Hematopoietic multipotent progenitor cell treated with erythropoietin and hydrocortisone succinate and interleukin-3 and kit ligand, for 15 days (in vitro differentiated cells): ENCODE data around the gene PIAS1.
"Not testable (repeated sequence)": the region's sequence is repeated elsewhere in the genome, so short reads cannot be mapped to it uniquely, and the experiment has no call there.

Experiments used
- DNase-seq: peaks from one replicate; pipeline ENCODE4 v3.0.0-alpha.2; 2015; ENCODE audit warnings: low spot score

PIAS1 gene

DNA sequence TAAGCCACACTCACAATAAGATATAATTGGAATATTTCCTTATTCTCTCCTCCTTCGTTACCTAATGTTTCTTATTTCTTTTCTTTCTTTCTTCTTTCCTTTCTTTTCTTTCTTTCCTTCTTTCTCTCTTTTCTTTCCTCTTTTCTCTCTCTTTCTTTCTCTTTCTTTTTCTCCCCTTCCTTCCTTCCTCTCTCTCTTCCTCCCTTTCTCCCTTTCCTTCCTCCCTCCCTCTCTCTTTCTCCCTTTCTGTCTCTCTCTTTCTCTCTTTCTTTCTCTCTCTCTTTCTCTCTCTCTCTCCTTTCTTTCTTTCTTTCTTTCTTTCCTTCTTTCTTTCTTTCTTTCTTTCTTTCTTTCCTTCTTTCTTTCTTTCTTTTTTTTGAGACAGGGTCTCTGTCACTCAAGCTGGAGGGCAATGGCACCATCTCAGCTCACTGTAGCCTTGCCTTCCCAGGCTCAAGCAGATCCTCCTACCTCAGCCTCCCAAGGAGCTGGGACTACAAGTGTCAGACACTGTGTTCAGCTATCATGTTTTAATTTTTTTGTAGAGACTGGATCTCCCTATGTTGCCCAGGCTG is 19.3 kb upstream of the PIAS1 start:
- no peak for DNase-seq

DNA sequence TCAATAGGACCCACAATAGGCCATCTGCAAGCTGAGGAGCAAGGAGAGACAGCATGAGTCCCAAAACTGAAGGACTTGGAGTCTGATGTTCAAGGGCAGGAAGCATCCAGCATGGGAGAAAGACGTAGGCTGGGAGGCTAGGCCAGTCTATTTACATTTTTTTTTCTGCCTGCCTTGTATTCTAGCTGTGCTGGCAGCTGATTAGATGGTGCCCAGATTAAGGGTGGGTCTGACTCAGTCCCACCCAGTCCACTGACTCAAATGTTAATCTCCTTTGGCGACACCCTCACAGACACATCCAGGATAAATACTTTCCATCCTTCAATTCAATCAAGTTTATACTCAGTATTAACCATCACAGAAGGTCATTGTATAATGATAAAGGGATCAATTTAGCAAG is 15.9 kb upstream of the PIAS1 start:
- DNase-seq: no peak

DNA sequence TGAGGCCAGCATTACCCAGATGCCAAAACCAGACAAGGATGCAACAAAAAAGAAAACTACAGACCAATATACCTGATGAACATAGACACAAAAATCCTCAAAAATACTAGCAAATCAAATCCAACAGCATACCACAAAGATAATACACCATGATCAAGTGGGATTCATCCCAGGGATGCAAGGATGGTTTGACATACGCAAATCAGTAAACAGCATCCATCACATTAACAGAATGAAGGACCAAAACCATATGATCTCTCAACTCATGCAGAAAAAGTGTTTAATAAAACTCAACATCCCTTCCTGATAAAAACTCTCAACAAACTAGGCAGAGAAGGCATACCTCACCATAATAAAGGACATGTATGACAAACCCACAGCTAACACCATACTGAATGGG is 14.0 kb upstream of the PIAS1 start:
- no peak for DNase-seq

DNA sequence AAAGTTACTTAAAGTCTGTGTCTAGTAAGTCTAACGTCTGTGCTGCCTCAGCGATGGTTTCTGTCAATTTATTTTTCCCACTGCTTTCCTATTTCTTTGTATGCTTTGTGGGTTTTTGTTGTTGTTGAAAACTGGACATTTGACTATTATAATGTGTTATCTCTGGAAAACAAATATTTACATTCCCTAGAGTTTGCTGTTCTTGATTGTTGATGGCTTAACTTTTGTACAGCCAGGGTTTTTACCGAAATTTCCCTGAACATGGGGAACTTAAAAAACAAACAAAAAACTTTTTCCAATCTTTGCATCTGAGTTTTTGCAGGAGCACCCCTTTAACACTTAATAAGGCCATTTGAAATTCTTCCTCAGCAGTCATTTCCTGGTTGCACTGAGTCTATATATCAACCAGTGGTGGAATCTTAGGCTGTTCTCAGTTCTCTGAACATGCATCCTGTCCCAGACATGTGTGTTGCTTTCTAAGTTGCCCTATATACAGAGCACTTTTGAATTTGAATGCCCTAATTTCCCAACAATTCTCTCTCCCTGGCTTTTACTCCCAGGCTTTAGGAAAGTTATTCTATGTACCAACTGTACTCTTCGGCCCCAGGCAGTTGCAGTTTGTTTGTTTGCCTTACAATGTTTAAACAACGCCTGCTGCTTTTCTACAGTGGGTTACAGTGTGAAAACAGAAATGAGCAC is 11.8 kb upstream of the PIAS1 start:
- DNase-seq: no peak

DNA sequence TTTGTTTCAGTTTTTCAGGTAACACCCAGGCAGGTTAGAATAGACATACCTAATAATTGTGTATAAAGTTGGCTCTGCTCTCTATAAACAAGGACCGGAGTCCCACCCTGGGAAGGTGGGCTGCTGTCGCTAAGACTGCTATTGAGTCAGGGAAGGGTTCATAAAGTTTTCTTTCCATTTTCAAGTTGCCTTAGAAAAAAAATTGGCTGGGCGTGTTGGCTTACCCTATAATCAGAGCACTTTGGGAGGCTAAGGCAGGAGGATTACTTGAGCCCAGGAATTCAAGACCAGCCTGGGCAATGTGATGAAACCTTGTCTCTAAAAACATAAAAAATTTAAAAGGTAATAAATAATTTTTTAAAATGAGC is 11.3 kb upstream of the PIAS1 start:
- no peak for DNase-seq

DNA sequence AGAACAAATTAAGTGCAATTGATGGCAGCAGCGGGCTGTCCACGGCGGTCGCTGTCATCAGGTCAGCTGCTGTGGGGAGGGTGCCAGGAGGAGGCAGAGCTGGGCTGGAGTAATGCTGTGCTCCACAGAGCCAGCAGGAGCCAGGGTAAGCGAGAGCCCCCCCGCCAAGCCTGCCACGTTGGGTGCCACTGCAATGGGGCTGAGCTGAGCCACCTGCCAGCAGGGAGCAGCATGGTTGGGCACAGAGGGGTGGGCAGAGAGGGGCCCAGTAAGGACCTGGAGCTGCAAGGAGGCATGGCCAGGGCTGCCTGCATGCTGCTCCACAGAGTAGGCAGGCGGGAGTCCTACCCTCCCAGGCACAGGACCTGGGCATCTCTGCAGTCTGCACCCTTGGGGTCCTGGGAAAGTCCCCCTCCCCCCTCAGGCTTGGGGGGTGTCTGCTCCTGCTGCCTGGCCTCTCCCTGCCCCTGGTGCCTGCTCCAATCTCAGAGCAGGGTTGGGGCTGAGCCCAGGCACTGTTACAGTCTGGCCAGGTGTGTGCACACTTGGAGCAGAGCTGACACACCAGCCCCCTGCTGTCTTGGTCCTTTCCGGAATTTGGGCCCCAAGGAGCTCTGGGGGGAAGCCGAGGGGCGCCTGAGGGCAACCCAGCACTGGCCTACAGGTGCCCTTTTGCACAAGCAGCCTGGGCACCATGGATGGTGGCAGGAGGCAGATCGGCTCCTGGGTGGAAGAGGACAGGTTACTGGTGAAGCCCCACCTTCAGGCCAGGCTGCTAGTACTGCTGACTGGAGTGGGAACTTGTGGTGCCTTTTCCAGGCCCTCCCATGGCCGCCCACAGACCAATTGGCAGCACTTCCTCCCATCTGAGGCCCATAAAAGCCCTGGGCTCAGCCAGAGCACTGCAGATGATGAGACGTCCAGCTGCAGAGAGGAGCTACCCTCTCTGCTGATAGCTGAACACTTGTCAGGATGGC is 8.5 kb upstream of the PIAS1 start:
- DNase-seq: no peak

DNA sequence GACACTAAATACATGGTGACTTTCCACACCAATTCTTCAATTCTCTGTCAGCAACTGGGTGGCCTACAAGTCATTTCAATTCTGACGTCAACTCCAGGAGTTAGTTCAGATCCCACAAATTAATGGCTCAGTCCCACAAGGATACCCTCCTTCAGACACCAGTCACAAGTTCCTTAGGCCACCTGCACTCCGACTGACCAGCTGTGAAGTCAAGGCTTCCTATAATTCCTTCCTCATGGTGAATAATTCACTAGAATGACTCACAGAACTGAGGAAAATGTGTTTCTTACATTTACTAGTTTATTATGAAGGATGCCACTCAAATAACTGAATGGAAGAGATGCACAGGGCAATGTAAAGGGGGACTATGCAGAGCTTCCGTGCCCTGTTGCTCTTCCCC is 6.3 kb upstream of the PIAS1 start:
- no peak for DNase-seq

DNA sequence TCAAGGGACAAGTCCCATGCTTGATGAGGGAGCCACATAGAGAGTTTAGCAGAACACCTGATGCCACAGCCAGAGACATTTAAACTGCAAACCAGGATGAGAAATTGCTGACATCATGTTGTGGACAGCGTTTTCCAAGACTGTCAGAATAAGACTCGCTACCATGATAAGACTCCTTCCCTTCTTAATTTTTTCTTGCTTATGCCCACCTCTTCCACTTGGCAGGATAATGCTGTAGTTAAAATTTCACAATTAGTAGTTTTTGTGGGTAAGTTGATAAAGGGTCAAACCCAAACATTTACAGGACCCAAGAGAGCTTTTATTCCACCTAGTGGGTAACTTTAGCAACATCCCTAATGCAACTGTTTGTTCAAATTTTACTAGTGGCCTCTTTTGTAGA is 3.0 kb upstream of the PIAS1 start:
- DNase-seq: no peak

DNA sequence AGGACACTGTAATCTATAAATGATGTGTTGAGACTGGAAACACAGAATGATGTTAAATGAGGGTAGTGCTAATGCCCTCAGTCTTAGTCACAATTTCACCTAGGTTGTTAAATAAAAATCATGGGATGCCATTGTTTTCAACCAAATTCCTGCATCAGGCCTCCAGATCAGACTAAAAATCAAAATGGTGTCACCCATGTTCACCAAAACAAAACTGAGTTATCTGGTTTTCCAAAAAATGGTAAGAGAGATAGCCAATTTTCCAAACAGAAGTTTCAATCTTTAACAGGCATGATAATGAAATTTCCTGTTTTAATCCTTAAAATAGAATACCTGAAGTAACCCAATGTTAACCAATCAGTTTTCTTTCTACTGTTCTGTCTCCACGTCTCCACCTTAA is 2.2 kb upstream of the PIAS1 start:
- no peak for DNase-seq

DNA sequence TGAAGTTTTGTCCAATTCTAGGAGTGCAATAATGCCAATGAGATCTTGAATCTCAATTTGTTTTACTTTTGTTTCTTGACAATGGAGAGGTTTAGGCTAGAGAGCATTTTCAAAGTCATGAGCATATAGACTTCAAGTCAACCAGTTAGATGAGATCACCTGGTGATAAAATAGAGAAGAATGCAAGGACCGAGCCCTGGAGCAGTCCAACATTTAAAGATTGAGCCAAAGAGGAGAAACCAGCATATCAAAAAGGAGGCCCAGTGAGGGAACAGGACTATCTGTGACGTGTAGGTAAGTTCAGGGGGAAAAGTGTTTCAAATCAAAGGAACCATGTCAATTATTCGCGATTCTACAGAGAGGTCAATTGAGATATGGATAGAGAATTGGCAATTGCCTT is 1.7 kb upstream of the PIAS1 start:
- DNase-seq: no peak

DNA sequence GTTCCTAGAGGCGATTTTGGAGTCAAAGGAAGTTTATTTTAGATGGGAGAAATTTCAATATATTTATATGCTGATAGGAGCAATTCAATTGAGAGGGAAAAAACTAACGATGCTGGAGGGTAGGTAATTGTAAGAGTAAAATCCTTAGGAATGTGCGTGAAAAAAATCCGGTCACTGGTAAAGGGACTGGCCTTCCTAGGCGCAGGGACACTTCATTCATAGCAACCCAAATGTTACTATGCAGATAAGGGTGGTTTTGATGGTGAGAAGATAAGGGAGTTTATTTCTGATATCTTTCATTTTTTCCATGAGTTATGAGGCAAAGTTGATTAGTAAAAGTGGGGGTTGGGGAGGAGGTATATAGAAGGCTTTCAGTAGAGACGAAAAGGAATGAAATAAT is 1.1 kb upstream of the PIAS1 start:
- no peak for DNase-seq

DNA sequence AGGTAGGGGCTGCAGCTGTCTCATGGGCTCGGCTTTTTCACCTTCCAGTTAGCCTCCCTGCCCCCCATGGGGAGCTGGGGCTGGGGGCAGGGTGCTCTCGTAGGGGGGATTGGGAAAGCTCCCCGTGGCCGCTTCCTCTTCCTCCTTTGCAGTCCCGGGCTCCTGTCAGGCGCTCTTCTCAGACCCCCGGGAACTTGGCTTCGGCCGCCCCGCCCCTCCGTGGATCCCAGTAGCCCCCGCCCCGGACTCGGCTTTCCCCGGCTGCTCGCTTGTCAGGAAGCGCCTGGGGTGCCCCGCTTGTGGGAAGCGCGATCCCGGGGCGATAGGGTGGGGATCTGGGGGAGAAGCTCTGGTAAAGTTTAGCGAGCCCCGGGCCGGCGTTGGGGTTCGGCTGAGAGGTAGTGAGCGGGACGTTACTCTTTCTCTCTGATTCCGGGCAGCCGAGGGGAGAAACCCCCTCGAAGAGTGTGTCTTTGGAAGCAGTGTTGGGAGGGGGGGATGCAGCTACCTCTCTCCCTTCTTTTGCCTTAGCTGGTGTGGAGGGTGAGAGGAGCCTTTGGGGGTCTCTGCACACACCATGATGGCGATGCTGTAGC is 611 bp downstream of the PIAS1 start:
- peak; percentile 21 for DNase-seq

DNA sequence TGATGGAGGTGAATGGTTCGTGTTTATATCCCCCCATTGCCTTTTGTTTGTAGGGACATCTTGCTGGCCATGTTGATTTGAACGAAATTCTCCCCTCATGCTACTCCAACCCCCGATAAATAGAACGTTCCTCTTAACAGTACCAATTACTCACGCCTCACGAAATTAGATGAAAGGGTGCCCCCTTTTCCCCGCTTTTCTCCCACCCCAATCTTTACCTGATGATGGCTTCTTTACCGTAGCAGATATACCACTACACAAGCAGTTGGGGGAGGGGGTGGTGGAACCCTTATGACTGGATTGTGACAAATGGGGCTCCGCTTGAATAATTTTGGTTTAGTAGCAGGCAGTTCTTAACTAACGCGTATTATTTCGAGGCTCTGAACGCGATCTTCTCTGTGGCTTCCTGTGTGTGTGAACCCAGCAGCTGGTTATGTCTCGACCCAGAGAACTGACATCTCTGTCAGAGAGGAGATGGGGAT is 1.1 kb downstream of the PIAS1 start:
- peak; percentile 21 for DNase-seq

DNA sequence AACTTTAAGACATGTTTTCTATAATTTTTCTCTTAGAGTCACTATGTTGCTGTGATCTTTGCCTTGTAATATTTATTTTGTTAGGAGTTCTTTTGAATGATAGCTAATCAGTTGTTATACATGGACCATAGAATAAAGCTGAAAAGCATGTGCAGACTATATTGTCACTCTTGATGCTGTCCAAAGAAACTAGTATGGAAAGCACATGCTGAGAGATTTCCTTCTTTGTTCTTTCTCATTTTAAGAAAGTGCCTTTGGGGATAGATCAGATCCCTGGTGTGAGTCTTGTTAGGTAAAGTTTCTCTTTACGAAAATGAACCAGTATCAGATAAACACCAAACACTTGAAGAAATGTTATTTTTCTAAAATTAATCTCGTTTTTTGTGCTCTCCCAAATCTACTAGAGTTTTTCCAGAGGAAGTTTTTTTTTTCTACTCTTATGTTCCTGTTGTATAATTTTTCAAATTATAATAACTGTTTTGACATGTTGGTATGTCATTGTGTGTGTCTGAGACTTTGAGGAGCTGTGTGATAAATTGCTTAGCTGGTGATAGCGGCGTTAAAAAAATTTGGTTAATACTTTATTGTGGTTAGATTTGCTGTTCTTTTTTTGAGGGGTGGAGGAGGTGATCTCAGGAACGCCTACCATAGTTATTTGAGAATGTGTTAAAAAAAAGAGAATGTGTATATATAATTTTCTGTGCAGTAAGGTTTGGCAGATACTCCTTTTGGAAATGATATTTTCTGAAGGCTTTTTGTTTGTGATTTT is 2.2 kb downstream of the PIAS1 start:
- no peak for DNase-seq

DNA sequence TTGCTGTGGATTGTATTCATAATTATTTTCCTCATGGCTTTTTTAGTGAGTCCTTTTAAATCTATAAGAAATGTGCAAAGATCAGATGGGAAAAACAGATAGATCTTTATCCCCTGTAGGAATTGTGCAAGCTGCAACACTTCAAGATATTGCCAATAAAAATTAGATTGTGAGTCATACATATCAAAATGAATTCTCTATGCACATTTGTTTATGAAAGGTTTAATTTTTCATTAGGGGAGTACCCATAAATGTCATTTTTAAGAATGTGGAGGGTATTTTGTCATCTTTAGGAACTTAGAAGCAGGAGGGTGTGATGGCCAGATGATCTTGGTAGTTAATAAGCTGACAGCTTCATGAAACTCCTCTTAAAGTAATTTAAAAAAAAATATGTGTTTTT is 2.9 kb downstream of the PIAS1 start:
- no peak for DNase-seq

DNA sequence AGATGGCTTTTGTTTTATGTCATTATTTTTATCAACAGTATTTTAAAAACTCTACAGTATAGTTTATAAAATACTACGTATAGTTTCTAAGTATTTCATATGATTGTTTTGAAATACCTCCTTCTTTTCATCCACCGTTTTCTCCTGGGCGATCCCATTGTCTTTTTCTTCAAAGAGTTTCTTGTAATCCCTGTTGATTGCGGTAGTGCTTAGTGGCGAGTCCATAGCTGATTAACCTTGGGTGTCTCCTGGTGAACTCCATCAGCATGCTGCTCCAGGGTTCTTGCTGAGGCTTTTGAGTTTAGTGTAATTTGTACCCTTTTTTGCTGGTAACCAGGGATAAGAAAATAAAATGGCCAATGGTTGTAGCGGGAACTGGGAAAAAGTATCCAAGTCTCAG is 3.6 kb downstream of the PIAS1 start:
- no peak for DNase-seq

DNA sequence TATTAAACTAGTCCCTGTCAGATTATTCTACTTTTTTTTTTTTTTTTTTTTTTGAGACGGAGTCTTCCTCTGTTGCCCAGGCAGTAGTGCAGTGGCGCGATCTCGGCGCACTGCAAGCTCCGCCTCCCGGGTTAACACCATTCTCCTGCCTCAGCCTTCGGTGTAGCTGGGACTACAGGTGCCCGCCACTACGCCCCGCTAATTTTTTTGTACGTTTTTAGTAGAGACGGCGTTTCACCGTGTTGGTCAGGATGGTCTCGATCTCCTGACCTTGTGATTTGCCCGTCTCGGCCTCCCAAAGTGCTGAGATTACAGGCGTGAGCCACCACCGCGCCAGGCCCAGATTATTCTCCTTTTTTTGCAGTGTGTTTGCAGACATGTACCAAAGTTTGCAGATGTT is 4.9 kb downstream of the PIAS1 start:
- DNase-seq: not testable (repeated sequence)

DNA sequence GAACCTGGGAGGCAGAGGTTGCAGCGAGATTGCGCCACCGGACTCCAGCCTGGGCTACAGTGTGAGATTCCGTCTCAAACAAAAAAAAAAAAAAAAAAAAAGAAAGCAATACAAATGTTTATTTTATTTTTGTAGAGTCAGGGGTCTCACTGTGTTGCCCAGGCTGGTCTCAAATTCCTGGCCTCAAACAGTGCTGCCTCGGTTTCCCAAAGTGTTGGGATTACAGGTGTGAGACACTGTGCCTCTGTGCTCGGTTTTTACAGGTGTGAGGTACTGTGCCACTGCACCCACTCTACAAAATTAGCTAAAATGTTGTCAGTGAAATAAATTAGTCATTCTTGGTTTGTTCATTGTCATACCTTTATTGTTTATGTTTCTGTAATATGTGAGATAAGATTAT is 5.5 kb downstream of the PIAS1 start:
- no peak for DNase-seq

DNA sequence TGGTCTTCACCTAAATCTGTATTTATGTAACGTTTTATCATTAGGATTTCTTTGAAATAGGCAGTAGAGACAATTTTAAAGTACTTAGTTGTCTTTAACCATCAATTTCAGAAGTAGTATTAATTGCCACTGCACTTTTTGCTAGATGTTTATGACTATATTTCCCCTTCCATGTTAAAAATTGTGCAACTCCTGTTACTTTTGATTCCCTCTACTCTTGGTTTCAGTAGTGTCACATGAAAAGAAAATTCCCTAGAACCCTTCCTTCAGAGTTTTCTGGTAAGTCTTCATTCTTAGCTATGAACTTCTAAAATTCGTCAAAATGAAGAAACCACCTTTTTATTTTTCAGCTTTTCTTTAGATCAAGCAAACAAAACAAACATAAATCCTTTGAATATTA is 7.1 kb downstream of the PIAS1 start:
- DNase-seq: no peak

DNA sequence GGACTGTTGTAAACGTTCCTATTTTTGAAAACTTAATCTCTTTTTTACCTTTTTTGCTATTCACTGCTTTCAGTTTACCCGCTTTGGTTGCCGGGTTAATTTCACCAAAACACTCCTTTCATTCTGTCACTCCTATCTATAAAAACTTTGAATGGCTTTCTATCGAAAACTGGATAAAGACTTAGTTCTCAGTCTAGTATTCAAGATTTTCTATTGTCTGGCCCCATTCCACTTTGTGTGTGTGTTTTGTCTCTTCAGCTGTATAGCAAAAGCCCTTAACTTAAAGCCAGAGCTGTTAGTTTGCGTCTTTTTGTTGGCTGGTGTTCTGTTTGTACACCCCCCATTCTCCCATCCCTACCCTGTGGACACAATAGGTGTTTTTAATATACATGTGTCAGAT is 7.5 kb downstream of the PIAS1 start:
- DNase-seq: no peak

DNA sequence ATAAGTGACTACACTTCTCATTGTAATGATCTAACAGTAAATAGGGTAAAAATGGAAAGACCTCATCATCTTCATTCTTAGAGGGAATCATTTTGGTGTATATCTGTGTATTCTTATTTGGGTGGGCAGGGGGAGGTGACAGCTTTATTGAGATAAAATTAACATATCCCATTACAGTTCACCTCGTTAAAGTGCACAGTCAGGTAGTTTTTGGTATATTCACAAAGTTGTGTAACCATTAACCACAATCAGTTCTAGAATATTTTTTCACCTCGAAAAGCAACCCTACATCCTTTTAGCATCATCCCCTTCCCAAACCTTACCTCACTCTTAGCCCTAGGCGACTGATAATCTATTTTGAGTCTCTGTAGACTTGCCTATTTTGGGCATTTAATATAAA is 8.1 kb downstream of the PIAS1 start:
- DNase-seq: no peak

DNA sequence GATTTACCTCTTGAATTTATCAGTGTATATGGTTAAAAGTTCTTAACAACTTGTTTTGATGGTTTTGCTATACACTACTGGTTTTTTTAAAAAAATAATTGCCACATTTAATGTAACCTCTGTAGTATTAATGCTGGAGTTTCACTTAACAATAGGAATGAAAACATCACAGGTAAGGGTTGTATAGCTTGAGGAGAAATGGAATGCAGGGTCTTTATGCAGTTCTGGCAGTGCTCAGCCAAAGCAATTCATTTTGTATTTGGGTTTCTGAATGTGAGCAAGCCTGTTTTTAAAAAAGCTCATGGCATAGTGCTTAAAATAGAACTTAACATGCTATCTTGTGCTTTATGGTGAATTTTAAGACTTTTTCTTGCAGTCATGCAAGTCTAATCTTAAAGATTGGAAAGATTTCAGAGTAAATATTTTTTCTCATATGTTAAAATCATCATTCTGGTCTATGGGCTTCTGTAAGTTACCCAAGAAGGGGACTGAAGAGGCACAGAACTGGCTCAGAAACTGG is 8.9 kb downstream of the PIAS1 start:
- DNase-seq: no peak
